Measurements from ENCODE around the gene CSKMT. TPM values are rescaled to one million over a fixed set of nuclear protein-coding genes. Genes with fewer than 3 reads are reported as not detected.
"Not testable (repeated sequence)": the region's sequence is repeated elsewhere in the genome, so short reads cannot be mapped to it uniquely, and the experiment has no call there.

Gene CSKMT
- total RNA-seq, 3 donors from 2014 or later: 11.6 to 18.6 (median 13.3) TPM

DNA sequence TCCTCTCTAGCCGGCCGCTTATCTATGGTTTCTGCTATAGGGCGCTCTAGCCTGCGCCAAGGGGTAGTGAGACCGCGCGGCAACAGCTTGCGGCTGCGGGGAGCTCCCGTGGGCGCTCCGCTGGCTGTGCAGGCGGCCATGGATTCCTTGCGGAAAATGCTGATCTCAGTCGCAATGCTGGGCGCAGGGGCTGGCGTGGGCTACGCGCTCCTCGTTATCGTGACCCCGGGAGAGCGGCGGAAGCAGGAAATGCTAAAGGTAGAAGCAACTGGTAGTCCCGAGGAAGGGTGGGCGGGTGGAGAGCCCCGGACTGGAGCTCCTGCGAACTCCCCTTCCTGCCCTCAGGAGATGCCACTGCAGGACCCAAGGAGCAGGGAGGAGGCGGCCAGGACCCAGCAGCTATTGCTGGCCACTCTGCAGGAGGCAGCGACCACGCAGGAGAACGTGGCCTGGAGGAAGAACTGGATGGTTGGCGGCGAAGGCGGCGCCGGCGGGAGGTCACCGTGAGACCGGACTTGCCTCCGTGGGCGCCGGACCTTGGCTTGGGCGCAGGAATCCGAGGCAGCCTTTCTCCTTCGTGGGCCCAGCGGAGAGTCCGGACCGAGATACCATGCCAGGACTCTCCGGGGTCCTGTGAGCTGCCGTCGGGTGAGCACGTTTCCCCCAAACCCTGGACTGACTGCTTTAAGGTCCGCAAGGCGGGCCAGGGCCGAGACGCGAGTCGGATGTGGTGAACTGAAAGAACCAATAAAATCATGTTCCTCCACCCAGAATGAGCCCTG is 6.7 kb downstream of the CSKMT start, which contains the start of the genes LBHD1 and UQCC3:
Gene LBHD1 (minus strand): TSS at position 660 of the 782 bp plus-strand sequence. CDS start 2,236 bp downstream, outside the sequence.
Gene UQCC3 (plus strand): TSS at position 66 of the 782 bp plus-strand sequence. CDS start 73 bp downstream, at position 139.
- peak; percentile 85 to 89 (median 85) for DNase-seq
- intact Hi-C loops (cut with DNase I, micrococcal nuclease): loop anchor here in 1 of 2 donors (2.0 kb wide), 1 partner anchor 71 kb away; the partner anchor contains the start of gene MTA2

DNA sequence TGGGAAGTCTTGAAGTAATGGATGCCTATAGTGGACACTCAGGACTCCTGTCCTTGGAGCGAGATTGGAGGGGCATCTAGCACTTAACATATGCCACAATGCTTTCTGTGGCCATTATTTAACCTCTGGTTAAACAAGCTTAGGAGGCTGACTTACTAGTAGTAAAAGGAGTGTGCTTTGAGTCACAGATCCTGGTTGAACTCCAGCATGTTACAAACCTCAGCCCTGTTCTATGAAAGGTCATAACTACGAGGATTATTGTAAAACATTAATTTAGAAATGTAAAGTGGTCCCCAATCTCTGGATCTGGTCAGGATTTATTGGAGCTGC is 8.0 kb downstream of the CSKMT start:
- intact Hi-C loops (cut with DNase I, micrococcal nuclease): loop anchor here in 1 of 2 donors (2.0 kb wide), 1 partner anchor 72 kb away; the partner anchor contains the start of gene MTA2
- Histone ChIP-seq H3K9me3 (no peaks in the 10 kb centered on the region), H3K4me3 (no peak overlapping the region), H3K4me1 (ENCODE audit: low read depth) (peaks cover 35% of the 10 kb centered on the region), H3K36me3 (ENCODE audit: low read depth) (no peaks in the 10 kb centered on the region)
- DNase-seq: no peak
- no peak for ATAC-seq
- TF ChIP-seq, protein P1, sequence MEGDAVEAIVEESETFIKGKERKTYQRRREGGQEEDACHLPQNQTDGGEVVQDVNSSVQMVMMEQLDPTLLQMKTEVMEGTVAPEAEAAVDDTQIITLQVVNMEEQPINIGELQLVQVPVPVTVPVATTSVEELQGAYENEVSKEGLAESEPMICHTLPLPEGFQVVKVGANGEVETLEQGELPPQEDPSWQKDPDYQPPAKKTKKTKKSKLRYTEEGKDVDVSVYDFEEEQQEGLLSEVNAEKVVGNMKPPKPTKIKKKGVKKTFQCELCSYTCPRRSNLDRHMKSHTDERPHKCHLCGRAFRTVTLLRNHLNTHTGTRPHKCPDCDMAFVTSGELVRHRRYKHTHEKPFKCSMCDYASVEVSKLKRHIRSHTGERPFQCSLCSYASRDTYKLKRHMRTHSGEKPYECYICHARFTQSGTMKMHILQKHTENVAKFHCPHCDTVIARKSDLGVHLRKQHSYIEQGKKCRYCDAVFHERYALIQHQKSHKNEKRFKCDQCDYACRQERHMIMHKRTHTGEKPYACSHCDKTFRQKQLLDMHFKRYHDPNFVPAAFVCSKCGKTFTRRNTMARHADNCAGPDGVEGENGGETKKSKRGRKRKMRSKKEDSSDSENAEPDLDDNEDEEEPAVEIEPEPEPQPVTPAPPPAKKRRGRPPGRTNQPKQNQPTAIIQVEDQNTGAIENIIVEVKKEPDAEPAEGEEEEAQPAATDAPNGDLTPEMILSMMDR (IDR thresholded peaks at IDR 0.05): no peak

More for the DNA sequence above, 6.7 kb downstream of the CSKMT start, which contains the start of the genes LBHD1 and UQCC3:
- H3K4me1 ChIP-seq (ENCODE audit: low read depth): peaks cover 31% of the 10 kb centered on the region
- no peaks in the 10 kb centered on the region for H3K36me3 ChIP-seq (ENCODE audit: low read depth)
- ATAC-seq: peak; percentile 82
- H3K9me3 ChIP-seq: no peaks in the 10 kb centered on the region
- TF ChIP-seq, protein P1 (IDR thresholded peaks at IDR 0.05): no peak
- peak within 1 kb of the TSS; percentile 77 for H3K4me3 ChIP-seq

DNA sequence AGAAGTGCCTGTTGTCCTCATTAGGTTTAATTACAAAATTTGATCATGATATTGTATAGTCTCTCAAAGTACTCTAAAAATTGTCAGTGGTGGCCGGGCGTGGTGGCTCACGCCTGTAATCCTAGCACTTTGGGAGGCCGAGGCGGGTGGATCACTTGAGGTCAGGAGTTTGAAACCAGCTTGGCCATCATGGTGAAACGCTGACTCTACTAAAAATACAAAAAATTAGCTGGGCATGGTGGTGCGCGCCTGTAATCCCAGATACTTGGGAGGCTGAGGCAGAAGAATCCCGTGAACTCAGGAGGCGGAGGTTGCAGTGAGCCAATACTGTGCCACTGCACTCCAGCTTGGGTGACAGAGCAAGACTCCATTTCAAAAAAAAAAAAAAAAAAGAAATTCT is 10.3 kb downstream of the CSKMT start:
- H3K4me3 ChIP-seq; intact Hi-C loops (cut with DNase I, micrococcal nuclease); H3K9me3 ChIP-seq; H3K36me3 ChIP-seq (ENCODE audit: low read depth); ATAC-seq: not testable (repeated sequence)
- H3K4me1 ChIP-seq (ENCODE audit: low read depth): peaks cover 38% of the 10 kb centered on the region
- DNase-seq: peak in 1 of 3 donors; percentile 16

DNA sequence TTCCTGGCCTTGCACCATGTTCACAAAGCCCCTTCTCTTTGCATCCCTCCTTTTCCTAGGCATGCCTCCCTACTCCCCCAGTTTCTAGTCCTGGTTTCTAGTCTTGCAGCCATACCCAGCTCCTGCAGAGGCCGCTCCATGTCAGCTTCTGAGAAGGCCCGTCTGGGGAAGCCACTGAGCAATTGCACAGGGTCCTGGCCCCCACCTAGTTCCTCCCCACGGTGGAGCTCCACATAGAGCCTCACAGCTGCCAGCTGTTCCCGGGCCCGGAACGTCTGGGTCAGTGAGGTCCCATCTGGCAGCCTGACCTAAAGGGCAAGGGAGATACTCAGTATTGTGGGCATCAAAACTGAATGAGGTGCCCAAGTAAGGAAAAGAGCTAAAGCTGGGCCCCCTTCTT is 11.6 kb downstream of the CSKMT start:
- Histone ChIP-seq H3K4me3 (no peak overlapping the region), H3K36me3 (ENCODE audit: low read depth) (no peaks in the 10 kb centered on the region), H3K4me1 (ENCODE audit: low read depth) (peaks cover 31% of the 10 kb centered on the region), H3K9me3 (no peaks in the 10 kb centered on the region)
- intact Hi-C loops (cut with DNase I, micrococcal nuclease): no loop called here
- ATAC-seq: no peak
- TF ChIP-seq, protein P1 (IDR thresholded peaks at IDR 0.05): no peak
- peak in 1 of 3 donors; percentile 47 for DNase-seq

DNA sequence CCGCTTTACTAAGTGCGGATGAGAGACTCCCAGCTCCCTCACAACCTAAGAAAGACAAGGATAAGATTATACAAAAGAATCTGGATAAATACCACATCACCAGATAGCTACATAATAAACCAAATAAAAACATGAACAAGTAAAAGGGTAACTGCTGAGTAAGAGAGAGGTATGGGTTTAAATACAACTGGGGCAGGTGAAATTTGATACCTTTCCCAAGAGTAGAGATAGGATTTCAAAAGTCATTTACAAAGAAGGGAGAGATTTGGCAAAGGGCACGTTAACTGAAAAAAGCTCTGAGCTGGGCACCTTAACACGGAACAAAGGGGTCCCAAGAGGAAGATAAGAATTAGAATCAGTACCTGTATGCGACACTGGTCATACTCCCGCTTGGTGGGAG is 12.0 kb downstream of the CSKMT start:
- Histone ChIP-seq H3K9me3 (no peaks in the 10 kb centered on the region), H3K4me1 (ENCODE audit: low read depth) (peaks cover 31% of the 10 kb centered on the region), H3K36me3 (ENCODE audit: low read depth) (no peaks in the 10 kb centered on the region), H3K4me3 (no peak overlapping the region)
- intact Hi-C loops (cut with DNase I, micrococcal nuclease): no loop called here
- DNase-seq (no peak), ATAC-seq (no peak)
- TF ChIP-seq, protein P1 (IDR thresholded peaks at IDR 0.05): no peak

DNA sequence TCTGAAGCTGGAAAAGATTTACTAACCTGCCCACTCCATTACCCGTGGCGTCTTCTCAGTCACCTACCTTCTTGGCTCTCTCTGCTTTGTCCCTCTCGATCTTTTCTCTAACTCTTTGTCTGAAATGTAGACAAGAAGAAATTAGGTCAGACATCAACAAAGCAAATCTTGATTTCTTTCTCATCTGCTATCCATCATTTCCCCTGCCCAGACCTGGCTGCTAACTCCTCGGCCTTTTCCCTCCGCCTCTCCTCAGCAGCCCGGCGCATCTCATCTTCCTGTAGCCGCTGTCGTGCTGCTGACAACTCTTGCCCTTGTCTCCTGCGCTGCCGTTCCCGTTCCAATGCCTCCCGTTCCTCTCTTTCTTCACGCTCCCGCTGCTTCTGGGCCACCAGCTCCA is 12.6 kb downstream of the CSKMT start:
- H3K4me1 ChIP-seq (ENCODE audit: low read depth): peaks cover 28% of the 10 kb centered on the region
- TF ChIP-seq, protein P1 (IDR thresholded peaks at IDR 0.05): no peak
- no peak overlapping the region for H3K4me3 ChIP-seq
- no peaks in the 10 kb centered on the region for H3K9me3 ChIP-seq
- intact Hi-C loops (cut with DNase I, micrococcal nuclease): no loop called here
- no peaks in the 10 kb centered on the region for H3K36me3 ChIP-seq (ENCODE audit: low read depth)
- ATAC-seq (no peak), DNase-seq (peak in 1 of 3 donors; percentile 41)
